Kidney (tissue), 14 donors: ENCODE results near the gene VNN1. TPM values are rescaled to one million over a fixed set of nuclear protein-coding genes. Genes with fewer than 3 reads are reported as not detected.

Source experiments
- DNase-seq, 5 donors: peaks; one replicate each; pipeline ENCODE4 v3.0.0-alpha.2; 2013 to 2020
- FAIRE-seq: peaks from 2 replicates; lab custom pipeline; 2012; peaks lifted over from hg19 to GRCh38; lab: Jason Lieb, UNC
- H3K27ac ChIP-seq, 2 donors: one replicate each; pipeline ENCODE4 v1.7.0; 2013; ENCODE audit warnings: low read depth in 2 of 2, low read length in 2 of 2, inconsistent platforms in 1 of 2
- H3K27me3 ChIP-seq: one replicate; pipeline ENCODE4 v1.7.1; 2013; ENCODE audit warnings: low read length, inconsistent platforms; ENCODE audit not compliant: control insufficient read depth, insufficient read depth
- H3K36me3 ChIP-seq, 3 donors: one replicate each; pipeline versions ENCODE4 v1.7.0 to v1.7.1; 2013; ENCODE audit warnings: low read length in 3 of 3, control low read depth in 1 of 3, inconsistent platforms in 1 of 3; ENCODE audit not compliant: insufficient read depth in 3 of 3, control insufficient read depth in 2 of 3
- H3K4me1 ChIP-seq, 3 donors: one replicate each; pipeline versions ENCODE4 v1.7.0 to v1.7.1; 2013; ENCODE audit warnings: low read length in 3 of 3, inconsistent platforms in 1 of 3, low read depth in 1 of 3; ENCODE audit not compliant: control insufficient read depth in 2 of 3, insufficient read depth in 2 of 3
- H3K4me3 ChIP-seq, 3 donors: one replicate each; pipeline versions ENCODE4 v1.7.0 to v1.8.1; 2013; ENCODE audit warnings: low read length in 3 of 3, control low read depth in 1 of 3, inconsistent platforms in 1 of 3
- H3K9ac ChIP-seq, 3 donors: one replicate each; pipeline versions ENCODE4 v1.7.0 to v1.7.1; 2013; ENCODE audit warnings: low read length in 3 of 3, control low read depth in 1 of 3, inconsistent platforms in 1 of 3
- H3K9me3 ChIP-seq, 3 donors: one replicate each; pipeline versions ENCODE4 v1.7.0 to v1.7.1; 2013; ENCODE audit warnings: low read length in 3 of 3, control low read depth in 1 of 3, inconsistent platforms in 1 of 3; ENCODE audit not compliant: control insufficient read depth in 2 of 3, insufficient read depth in 1 of 3
- intact Hi-C: fragments of 100-400 bp; cut with DNase I; formaldehyde crosslinking; loops from one replicate; pipeline ENCODE4 v1.11.1; 2022
- polyA plus RNA-seq: library from polyadenylated mRNA; stranded (reverse); fragments of 350-450 nt; fragmentation: Illumina TruSeq; extraction: RNeasy Lipid Tissue Mini Kit (QIAGEN cat#74804); gene quantifications from one replicate; pipeline ENCODE4 v1.2.3, GENCODE V29; 2014; ENCODE audit warnings: low read depth, low replicate concordance; ENCODE audit not compliant: insufficient read depth
- total RNA-seq: library from RNA; stranded (reverse); fragmentation: NEBNext Ultra II Directional; extraction: Animal tissue kit (Norgen Biotek cat#: 25700); gene quantifications from one replicate; pipeline ENCODE4 v1.2.1, GENCODE V29; 2021
- TF ChIP-seq, protein P1 (sequence below): IDR thresholded peaks from 3 replicates; pipeline ENCODE4 v1.5.1; 2012; ENCODE audit warnings: mild to moderate bottlenecking, moderate library complexity, borderline replicate concordance; ENCODE audit not compliant: insufficient read depth; ENCODE audit errors: extremely low read depth
- donor health status: control.
- donor health status: control.
- donor health status: control.
- donor health status: control.
- donor health status: control.
- donor health status: DM: yes; HTN: yes; CAD: no.
- donor health status: Normal renal cell carcinoma (clear cell type).

Gene VNN1
- total and polyA plus RNA-seq, 2 donors from 2014 or later, result 7.5 to 13.8 TPM

DNA sequence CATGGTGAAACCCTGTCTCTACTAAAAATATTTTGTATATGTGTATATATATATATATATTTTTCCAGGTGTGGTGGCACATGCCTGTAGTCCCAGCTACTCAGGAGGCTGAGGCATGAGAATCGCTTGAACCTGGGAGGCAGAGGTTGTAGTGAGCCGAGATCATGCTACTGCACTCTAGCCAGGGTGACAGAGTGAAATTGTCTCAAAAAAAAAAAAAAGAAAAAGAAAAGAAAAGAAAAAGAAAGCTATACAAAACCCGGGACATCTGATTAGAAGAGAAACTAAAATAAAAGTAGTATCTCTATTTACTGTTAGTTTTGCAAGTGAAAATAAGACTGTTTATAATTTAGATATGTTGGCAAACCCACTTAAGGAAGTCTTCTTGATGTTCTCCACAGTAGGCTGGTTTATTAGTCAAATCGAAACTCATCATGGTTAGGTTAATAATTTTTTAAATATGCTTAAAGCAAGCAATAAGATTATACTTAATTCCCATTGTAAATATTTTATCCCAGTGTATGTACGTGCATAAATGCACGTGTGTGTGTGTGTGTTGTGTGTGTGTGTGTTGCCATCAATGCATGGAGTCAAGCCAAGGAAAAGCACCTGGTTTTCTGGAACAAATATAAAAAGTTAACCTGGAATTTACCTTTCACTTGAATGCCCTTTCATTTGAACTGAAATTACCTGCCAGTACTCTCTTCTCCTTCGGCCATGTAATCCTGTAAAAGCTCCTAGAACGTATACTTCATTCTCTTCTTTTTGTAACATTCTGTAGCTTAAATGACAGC is 36.8 kb upstream of the VNN1 start:
- no peak for DNase-seq
- Histone ChIP-seq H3K4me1 (no peaks in the 10 kb centered on the region), H3K36me3 (no peaks in the 10 kb centered on the region), H3K27ac (no peak overlapping the region), H3K9me3 (no peaks in the 10 kb centered on the region), H3K4me3 (no peak overlapping the region), H3K27me3 (no peaks in the 10 kb centered on the region), H3K9ac (no peak overlapping the region)
- TF ChIP-seq, protein P1, sequence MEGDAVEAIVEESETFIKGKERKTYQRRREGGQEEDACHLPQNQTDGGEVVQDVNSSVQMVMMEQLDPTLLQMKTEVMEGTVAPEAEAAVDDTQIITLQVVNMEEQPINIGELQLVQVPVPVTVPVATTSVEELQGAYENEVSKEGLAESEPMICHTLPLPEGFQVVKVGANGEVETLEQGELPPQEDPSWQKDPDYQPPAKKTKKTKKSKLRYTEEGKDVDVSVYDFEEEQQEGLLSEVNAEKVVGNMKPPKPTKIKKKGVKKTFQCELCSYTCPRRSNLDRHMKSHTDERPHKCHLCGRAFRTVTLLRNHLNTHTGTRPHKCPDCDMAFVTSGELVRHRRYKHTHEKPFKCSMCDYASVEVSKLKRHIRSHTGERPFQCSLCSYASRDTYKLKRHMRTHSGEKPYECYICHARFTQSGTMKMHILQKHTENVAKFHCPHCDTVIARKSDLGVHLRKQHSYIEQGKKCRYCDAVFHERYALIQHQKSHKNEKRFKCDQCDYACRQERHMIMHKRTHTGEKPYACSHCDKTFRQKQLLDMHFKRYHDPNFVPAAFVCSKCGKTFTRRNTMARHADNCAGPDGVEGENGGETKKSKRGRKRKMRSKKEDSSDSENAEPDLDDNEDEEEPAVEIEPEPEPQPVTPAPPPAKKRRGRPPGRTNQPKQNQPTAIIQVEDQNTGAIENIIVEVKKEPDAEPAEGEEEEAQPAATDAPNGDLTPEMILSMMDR, result no peak
- intact Hi-C loops, result no loop called here
- no peak for FAIRE-seq

- no peak overlapping the region for H3K27ac ChIP-seq
Measured at GRCh38 chr6:132749111-132749510, 35.3 kb upstream of the VNN1 start.

GRCh38 chr6:132748446-132748845 is 34.6 kb upstream of the VNN1 start:
- no peaks in the 10 kb centered on the region for H3K36me3 ChIP-seq
- no peak overlapping the region for H3K9ac ChIP-seq
- no peaks in the 10 kb centered on the region for H3K4me1 ChIP-seq
- H3K9me3 ChIP-seq, result no peaks in the 10 kb centered on the region
- intact Hi-C loops, result no loop called here
- FAIRE-seq, result no peak
- H3K27me3 ChIP-seq, result no peaks in the 10 kb centered on the region
- TF ChIP-seq, protein P1, result no peak
- no peak overlapping the region for H3K4me3 ChIP-seq
- no peak overlapping the region for H3K27ac ChIP-seq
- DNase-seq, result no peak

More at GRCh38 chr6:132749111-132749510, 35.3 kb upstream of the VNN1 start:
- DNase-seq (no peak), FAIRE-seq (no peak)
- Histone ChIP-seq H3K4me1 (no peaks in the 10 kb centered on the region), H3K4me3 (no peak overlapping the region), H3K27me3 (no peaks in the 10 kb centered on the region), H3K9me3 (no peaks in the 10 kb centered on the region), H3K36me3 (no peaks in the 10 kb centered on the region), H3K9ac (no peak overlapping the region)
- TF ChIP-seq, protein P1, result no peak
- intact Hi-C loops, result no loop called here
